Adipose tissue (tissue), 3 donors: ENCODE data around the gene MAN2C1. TPM values are rescaled to one million over a fixed set of nuclear protein-coding genes. Genes with fewer than 3 reads are reported as not detected.
"Not testable (repeated sequence)": the region's sequence is repeated elsewhere in the genome, so short reads cannot be mapped to it uniquely, and the experiment has no call there.

ENCODE experiments used
- H3K27ac ChIP-seq: one replicate; pipeline ENCODE4 v1.5.1; 2013; ENCODE audit warnings: low read depth, low read length
- WGBS, 3 donors: extraction: QIAGEN DNeasy Blood & Tissue Kit; methylation state at CpG; one replicate each; pipeline ENCODE4 v1.1.7; 2013; 5-methylcytosine and 5-hydroxymethylcytosine counted together
- polyA plus RNA-seq, 3 donors: library from polyadenylated mRNA; stranded (reverse); fragments of 200-250 nt; gene quantifications; one replicate each; pipeline ENCODE4 v1.2.3, GENCODE V29; 2013
- donor health status: healthy with polysubstance abuse.
- donor health status: Bipolar disorder and iron deficiency.
- donor health status: healthy.

The MAN2C1 gene
- polyA plus RNA-seq, 3 donors: 81.0 to 302 (median 202) TPM

DNA sequence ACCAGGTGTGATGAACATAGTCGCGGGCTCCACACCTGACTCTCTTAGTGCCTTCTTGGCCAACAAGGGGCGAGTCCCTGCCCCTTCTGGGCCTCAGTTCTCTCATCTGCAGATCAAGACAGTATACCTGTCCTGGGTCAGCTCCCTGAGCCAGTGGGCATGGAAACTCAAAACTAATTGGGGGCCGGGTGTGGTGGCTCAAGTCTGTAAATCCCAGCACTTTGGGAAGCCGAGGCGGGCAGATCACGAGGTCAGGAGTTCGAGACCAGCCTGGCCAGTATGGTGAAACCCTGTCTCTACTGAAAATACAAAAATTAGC, 19.1 kb downstream of the MAN2C1 start:
- WGBS, 3 donors: 76 to 93% (median 84%) methylated on average over 7 to 8 of the region's 8 CpGs
- not testable (repeated sequence) for H3K27ac ChIP-seq

DNA sequence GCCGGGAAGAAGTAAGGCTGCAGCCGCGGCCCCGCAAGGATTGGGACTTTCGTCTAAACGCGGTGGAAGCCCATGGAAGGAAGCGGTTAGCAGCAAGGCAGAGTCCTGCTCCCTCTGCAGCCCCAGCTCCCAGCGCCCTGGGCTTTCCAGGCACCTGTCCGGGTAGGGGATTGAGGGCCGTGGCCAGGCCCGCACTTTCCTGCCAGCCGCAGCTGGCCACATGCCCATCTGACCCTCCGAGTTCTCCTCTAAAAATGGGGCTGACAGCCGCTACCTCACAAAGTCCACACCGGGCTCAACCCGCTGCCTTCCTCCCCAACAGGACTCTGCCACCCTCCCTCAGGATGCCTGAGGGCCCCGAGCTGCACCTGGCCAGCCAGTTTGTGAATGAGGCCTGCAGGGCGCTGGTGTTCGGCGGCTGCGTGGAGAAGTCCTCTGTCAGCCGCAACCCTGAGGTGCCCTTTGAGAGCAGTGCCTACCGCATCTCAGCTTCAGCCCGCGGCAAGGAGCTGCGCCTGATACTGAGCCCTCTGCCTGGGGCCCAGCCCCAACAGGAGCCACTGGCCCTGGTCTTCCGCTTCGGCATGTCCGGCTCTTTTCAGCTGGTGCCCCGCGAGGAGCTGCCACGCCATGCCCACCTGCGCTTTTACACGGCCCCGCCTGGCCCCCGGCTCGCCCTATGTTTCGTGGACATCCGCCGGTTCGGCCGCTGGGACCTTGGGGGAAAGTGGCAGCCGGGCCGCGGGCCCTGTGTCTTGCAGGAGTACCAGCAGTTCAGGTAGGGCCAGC, 19.7 kb downstream of the MAN2C1 start:
- H3K27ac ChIP-seq: no peak overlapping the region
- 27 to 46% (median 41%) methylated on average over 44 to 46 of the region's 46 CpGs for WGBS, 3 donors

- WGBS, 3 donors: 1 to 2% (median 1%) methylated on average over 39 to 45 of the region's 45 CpGs
- H3K27ac ChIP-seq: no peak overlapping the region
These were observed 20.3 kb downstream of the MAN2C1 start for GRCh38 chr15:75348034-75348561.

GRCh38 chr15:75347222-75348033, 21.0 kb downstream of the MAN2C1 start:
- WGBS, 3 donors: 0 to 1% (median 1%) methylated on average over 65 of the region's 65 CpGs
- H3K27ac ChIP-seq: no peak overlapping the region

- 14 to 20% (median 20%) methylated on average over 20 of the region's 20 CpGs for WGBS, 3 donors
- no peak within 1 kb of the TSS for H3K27ac ChIP-seq
These were observed 21.6 kb downstream of the MAN2C1 start, which contains the start of gene NEIL1 for GRCh38 chr15:75346796-75347221. TSS of gene NEIL1 (plus strand) at chr15:75347039. CDS start at chr15:75348906, 1,867 bp downstream.

DNA sequence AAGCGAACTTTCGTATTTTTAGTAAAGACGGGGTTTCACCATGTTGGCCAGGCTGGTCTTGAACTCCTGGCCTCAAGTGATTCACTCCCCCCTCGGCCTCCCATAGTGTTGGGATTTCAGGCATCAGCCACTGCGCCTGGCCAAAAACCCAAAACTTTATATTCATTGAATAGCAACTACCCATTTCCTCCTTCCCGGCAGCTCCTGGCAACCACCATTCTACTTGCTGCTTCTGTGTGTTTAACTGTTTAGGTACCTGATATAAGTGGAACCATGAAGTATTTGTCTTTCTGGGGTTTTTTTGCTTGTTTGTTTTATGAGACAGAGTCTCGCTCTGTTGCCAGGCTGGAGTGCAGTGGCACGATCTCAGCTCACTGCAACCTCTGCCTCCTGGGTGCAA, 24.5 kb downstream of the MAN2C1 start:
- whole genome bisulfite sequencing, 3 donors: 37 to 54% (median 44%) methylated on average over 8 of the region's 8 CpGs
- H3K27ac ChIP-seq: not testable (repeated sequence)

DNA sequence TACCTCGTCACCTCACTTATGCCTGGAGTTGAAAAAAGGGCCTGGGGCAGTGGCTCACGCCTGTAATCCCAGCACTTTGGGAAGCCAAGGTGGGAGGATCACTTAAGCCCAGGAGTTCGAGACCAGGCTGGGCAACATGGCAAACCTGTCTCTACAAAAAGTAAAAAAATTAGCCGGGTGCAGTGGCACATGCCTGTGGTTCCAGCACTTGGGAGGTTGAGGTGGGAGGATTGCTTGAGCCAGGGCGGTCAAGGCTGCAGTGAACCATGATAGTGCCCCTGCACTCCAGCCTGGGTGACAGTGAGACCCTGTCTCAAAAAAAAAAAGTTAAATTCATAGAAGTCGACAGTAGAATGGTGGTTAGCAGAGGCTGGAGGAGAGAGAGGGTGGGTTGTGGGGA, 26.2 kb downstream of the MAN2C1 start:
- WGBS, 3 donors: 89 to 92% (median 89%) methylated on average over 6 of the region's 6 CpGs
- H3K27ac ChIP-seq: no peak overlapping the region

GRCh38 chr15:75339531-75340240, 28.7 kb downstream of the MAN2C1 start:
- H3K27ac ChIP-seq: no peak overlapping the region
- WGBS, 3 donors: 92 to 94% (median 93%) methylated on average over 13 of the region's 13 CpGs

GRCh38 chr15:75338661-75339240, 29.7 kb downstream of the MAN2C1 start:
- 90 to 95% (median 91%) methylated on average over 11 of the region's 11 CpGs for WGBS, 3 donors
- no peak overlapping the region for H3K27ac ChIP-seq

- 0 to 1% (median 0%) methylated on average over 40 to 42 of the region's 42 CpGs for WGBS, 3 donors
- no peak within 1 kb of the TSS for H3K27ac ChIP-seq
These were observed 32.6 kb downstream of the MAN2C1 start, which contains the start of gene COMMD4 for GRCh38 chr15:75335705-75336355. TSS of gene COMMD4 (plus strand) at chr15:75336063. CDS start at chr15:75336090, 27 bp downstream.

GRCh38 chr15:75335313-75335704, 33.1 kb downstream of the MAN2C1 start:
- H3K27ac ChIP-seq: no peak overlapping the region
- WGBS, 3 donors: 30 to 40% (median 36%) methylated on average over 3 of the region's 3 CpGs

GRCh38 chr15:75333654-75334419, 34.6 kb downstream of the MAN2C1 start:
- WGBS, 3 donors: 89 to 93% (median 93%) methylated on average over 14 to 15 of the region's 15 CpGs
- H3K27ac ChIP-seq: not testable (repeated sequence)

- not testable (repeated sequence) for H3K27ac ChIP-seq
- WGBS, 3 donors: 72 to 81% (median 79%) methylated on average over 7 of the region's 7 CpGs
These were observed 36.3 kb downstream of the MAN2C1 start for GRCh38 chr15:75332093-75332492.

- H3K27ac ChIP-seq: no peak overlapping the region
- 86 to 97% (median 94%) methylated on average over 2 of the region's 2 CpGs for WGBS, 3 donors
These were observed 38.8 kb downstream of the MAN2C1 start for GRCh38 chr15:75329571-75329970.

DNA sequence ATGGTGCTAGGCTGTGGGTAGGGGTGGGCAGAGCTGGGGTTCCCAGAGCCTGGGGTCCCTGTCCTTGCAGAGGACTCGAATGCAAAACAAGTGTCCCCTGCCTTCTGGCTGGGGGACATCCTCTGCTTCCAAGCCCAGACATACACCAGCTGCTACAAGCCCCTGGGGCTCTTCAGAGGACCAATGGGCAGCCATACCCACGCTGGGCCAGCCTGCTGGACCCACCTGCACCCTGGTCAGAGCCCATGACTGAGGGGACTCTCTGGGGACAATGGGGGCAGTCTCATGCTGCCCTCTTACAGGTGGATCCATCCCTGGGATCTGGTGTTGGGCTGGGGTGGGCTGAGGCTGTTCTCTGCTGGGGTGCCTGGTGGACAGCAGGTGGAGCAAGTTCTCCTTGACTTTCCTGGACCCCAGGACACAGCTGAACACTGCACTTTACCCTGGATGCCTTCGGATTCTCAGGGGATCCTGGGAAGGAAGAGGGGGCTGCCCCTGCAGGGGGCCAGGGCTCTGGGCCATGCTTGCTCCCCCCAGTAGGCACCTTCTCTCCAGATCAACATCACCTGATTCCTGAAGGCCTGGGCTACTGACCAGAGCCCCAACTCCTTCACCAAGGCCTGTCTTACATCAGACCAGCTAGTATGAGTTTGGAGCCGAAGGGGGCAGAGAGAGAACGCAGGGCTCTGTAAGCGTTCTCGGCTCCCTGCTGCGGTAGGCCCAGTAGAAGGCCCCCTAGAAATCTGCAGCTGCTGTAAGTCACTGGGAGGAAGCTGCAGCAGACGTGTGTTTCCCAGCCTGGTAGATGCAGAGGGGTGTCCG, 39.7 kb downstream of the MAN2C1 start:
- 65 to 73% (median 72%) methylated on average over 10 of the region's 10 CpGs for WGBS, 3 donors
- no peak overlapping the region for H3K27ac ChIP-seq

GRCh38 chr15:75327491-75327890, 40.9 kb downstream of the MAN2C1 start:
- no peak overlapping the region for H3K27ac ChIP-seq
- 82 to 90% (median 84%) methylated on average over 3 of the region's 3 CpGs for WGBS, 3 donors
